ENCODE measurements around the gene TNFAIP8L1. TPM values are rescaled to one million over a fixed set of nuclear protein-coding genes. Genes with fewer than 3 reads are reported as not detected.
"Not testable (repeated sequence)": the region's sequence is repeated elsewhere in the genome, so short reads cannot be mapped to it uniquely, and the experiment has no call there.

Gene TNFAIP8L1
- 8.0 and 10.0 TPM in 2 replicates for total RNA-seq (2014; rRNA removed; shearing (Covaris generic); ENCODE audit: low replicate concordance)

DNA sequence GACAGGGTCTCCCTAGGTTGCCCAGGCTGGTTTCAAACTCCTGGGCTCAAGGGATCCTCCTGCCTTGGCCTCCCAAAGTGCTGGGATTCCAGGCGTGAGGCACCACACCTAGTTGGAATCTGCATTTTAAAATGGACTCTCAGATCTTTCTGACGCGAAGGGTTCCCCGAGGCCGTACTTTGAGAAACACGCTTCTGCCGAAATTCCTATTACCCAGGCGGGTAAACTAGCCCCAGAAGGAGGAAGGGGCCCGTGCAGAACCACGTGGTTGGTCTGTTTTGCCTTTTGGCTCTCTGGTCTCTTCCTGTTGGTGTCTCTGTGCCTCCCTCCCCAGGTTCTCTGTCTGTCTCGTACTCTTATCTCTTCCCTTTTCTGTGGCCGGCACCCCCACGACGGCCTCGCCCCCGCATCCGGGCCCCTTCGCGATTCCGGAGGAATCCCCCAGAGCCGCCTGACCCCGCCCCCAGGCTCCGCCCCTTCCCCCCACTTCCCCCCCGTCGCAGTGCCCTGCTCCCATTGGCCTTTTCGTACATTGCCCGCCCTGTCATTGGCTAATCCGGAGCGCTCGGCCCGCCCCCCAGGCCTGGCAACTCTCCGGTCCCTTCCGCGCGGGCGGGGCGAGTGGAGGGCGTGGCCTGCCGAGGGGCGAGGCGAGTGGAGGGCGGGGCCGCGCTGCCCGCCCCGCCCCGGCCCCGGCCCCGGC lies at the start of gene TNFAIP8L1:
Gene TNFAIP8L1, plus strand, starts transcription at position 689 of the 703 bp plus-strand sequence. CDS start 12,354 bp downstream, outside the sequence.
- DNase-seq (ENCODE audit: low read depth): peak; percentile 92
- in situ Hi-C loops (cut with HindIII; ENCODE audit: low pct_unique_long_range_greater_than_20kb, low sequenced_read_pairs): no loop called here

DNA sequence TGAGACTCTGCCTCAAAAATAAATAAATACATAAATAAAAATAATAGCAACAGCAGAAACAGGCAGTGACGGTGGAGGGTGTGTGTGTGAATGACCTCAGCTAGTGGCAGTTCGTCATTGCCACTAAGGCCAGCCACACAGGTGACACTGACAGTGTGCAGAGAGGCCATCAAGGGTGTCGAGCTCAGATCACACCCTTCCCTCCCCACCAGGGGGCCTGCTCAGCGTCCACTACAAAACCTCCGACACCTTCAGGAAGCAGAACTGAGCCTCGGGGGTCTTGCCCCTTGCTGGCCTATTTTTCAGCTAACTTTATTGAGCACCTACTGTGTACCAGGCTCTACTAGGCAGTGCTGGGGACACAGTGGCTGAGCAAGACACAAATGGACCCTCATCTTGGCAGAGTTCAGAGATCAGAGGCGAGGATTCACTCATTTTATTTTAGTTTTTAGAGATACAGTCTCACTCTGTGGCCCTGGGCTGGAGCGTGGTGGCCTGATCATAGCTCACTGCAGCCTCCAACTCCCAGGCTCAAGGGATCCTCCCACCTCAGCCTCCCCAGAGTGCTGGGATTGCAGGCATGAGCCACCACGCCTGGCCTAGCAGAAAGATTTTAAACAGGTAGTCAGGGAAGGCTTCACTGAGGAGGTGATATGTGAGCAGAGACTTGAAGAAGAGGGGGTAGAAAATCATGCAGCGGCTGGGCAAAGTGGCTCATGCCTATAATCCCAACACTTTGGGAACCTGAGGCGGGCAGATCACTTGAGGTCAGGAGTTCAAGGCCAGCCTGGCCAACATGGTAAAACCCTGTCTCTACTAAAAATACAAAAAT lies 49.5 kb upstream of the TNFAIP8L1 start:
- in situ Hi-C loops (cut with HindIII; ENCODE audit: low pct_unique_long_range_greater_than_20kb, low sequenced_read_pairs): no loop called here

DNA sequence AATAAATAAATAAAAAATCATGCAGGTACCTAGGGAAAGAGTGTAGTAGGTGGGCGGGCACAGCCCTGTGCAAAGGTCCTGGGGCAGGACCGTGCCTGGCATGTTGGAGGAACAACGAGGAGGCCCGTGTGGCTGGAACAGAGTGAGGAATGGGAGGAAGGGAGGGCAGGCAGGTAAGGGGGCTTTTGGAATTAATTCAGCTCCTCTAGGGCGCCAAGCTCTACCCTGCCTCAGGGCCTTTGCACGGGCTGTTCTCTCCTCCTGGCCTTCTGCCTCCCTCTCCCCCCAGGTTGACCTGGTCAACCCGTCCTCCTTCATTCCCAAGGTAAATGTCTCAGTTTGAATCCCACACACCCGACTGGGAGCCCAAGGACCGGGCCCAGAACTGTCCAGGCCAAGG lies 48.8 kb upstream of the TNFAIP8L1 start:
- DNase-seq (ENCODE audit: low read depth): no peak
- in situ Hi-C loops (cut with HindIII; ENCODE audit: low pct_unique_long_range_greater_than_20kb, low sequenced_read_pairs): no loop called here

More for the DNA sequence above, 49.5 kb upstream of the TNFAIP8L1 start:
- peak; percentile 45 for DNase-seq (ENCODE audit: low read depth)

DNA sequence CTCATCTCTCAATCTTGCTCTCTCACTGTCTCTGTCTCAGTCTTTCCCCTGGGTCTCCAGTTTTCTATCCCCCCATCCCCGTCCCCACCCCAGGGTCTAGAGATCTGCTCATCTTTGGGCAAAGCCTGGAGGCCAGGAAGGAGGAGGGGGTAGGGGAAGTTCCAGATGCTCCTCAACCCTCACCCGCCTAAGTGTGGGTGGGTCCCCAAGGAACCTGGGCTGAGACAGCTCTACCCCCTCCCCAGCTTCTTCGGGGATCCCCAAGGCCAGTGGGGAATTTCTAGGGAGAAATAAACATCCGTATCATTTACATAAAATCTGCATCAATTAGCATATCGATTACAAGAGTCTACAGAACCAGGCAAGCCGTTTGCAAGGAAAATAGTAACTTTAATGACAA lies 48.0 kb upstream of the TNFAIP8L1 start:
- in situ Hi-C loops (cut with HindIII; ENCODE audit: low pct_unique_long_range_greater_than_20kb, low sequenced_read_pairs): no loop called here
- DNase-seq (ENCODE audit: low read depth): no peak

DNA sequence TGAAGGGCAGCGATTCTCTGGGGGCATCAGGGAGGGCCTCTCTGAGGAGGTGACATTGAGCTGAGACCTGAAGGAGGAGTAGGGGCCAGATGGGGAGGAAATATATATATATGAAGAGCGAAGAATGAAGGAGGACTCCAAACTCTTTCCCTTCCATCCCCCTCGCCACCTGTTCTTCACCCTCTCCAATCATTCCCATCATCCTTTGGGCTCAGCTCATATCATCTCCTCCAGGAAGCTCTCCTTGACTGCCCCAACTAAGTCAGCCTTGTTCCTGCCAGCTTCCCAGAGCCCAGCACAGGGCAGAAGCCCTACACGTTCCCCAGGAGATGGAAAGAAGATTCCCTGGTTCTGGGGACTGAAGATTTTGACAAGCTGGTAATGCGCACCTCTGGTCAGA lies 46.9 kb upstream of the TNFAIP8L1 start:
- in situ Hi-C loops (cut with HindIII; ENCODE audit: low pct_unique_long_range_greater_than_20kb, low sequenced_read_pairs): no loop called here

DNA sequence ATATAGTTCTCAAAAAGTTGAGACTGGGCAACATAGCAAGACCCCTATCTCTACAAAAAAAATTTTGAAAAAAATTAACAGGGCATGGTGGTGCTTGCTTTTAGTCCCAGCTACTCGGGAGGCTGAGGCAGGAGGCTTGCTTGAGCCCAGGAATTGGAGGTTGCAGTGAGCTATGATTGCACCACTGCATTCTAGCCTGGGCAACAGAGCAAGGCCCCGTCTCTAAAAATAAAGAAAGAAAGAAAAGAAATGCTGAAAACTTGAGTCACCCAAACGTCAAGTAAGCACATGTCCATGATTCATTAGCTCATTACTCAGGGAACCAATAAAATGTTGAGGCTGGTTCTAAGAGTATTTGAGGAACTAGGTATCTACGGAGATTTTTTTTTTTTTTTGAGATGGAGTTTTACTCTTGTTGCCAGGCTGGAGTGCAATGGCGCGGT lies 45.9 kb upstream of the TNFAIP8L1 start:
- DNase-seq (ENCODE audit: low read depth): peak; percentile 80
- in situ Hi-C loops (cut with HindIII; ENCODE audit: low pct_unique_long_range_greater_than_20kb, low sequenced_read_pairs): no loop called here

More for the DNA sequence above, 46.9 kb upstream of the TNFAIP8L1 start:
- no peak for DNase-seq (ENCODE audit: low read depth)

DNA sequence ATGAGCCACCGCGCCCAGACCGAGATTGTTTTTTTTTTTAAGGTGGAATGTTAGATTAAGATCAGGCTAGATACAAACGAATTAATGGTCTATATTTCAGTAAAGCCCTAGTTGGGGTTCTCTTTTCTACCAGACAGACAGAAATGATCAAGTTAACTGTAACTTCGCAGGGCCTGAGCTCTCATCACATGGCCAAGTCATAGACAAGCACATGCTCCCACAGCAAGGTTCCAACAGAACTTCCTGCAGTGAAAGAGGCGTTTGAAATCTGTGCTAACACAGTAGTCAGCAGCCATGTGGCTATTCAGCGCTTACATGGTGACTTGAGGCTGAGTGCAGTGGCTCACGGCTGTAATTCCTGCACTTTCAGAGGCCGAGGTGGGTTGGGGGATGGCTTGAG lies 45.1 kb upstream of the TNFAIP8L1 start:
- in situ Hi-C loops (cut with HindIII; ENCODE audit: low pct_unique_long_range_greater_than_20kb, low sequenced_read_pairs): no loop called here
- no peak for DNase-seq (ENCODE audit: low read depth)

DNA sequence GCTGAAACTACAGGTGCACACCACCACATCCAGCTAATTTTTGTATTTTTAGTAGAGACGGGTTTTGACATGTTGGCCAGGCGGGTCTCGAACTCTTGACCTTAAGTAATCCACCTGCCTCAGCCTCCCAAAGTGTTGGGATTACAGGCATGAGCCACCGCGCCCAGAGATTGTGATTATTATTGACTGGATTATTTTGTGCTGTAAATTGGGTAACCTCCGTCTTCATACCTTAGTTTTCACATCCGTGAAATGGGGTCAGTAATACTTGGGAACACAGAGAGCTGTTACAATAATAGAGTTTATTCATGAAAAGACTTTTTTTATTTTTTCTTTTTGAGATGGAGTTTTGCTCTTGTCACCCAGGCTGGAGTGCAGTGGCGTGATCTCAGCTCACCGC lies 44.2 kb upstream of the TNFAIP8L1 start:
- DNase-seq (ENCODE audit: low read depth); in situ Hi-C loops (cut with HindIII; ENCODE audit: low pct_unique_long_range_greater_than_20kb, low sequenced_read_pairs): not testable (repeated sequence)

DNA sequence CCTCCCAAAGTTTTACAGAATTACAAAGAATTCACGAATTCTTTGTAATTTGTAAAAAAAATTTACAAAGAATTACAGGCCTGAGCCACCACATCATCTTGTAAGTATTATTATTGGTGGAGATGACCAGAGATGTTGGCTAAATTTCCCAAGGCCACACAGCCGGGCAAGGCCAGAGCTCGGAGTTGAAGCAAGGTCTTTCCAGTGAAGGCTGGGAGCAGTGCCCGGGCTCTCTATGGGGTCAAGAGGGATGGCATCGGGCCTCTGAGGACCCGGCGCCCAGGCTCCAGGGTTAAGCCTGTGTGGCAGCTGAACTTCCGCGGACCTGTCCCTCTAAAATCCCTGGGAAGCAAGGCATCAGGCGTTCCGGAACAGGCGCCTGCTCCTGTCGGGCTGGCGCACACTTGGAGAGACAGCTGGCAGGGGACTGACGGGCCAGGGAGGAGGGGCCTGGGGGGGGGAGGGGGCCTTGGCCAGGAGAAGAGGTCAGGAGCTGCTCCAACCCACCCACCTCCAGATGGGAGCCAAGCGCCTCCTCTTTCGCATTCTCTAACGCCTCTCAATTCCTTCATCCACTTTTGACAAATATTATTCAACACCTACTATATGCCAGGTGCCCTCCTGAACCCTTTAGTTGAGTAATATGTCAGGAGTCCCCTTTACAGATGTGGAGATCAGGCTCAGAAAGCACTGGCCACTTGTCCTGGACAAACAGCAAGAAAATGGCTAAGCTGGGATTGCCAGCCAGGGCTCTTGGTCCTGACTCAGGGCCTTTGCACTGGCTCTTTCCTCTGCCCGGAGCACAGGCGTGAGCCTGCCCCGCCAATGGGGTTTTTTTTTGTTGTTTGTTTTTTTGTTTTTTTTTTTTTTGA lies 43.0 kb upstream of the TNFAIP8L1 start:
- in situ Hi-C loops (cut with HindIII; ENCODE audit: low pct_unique_long_range_greater_than_20kb, low sequenced_read_pairs): no loop called here
- no peak for DNase-seq (ENCODE audit: low read depth)

DNA sequence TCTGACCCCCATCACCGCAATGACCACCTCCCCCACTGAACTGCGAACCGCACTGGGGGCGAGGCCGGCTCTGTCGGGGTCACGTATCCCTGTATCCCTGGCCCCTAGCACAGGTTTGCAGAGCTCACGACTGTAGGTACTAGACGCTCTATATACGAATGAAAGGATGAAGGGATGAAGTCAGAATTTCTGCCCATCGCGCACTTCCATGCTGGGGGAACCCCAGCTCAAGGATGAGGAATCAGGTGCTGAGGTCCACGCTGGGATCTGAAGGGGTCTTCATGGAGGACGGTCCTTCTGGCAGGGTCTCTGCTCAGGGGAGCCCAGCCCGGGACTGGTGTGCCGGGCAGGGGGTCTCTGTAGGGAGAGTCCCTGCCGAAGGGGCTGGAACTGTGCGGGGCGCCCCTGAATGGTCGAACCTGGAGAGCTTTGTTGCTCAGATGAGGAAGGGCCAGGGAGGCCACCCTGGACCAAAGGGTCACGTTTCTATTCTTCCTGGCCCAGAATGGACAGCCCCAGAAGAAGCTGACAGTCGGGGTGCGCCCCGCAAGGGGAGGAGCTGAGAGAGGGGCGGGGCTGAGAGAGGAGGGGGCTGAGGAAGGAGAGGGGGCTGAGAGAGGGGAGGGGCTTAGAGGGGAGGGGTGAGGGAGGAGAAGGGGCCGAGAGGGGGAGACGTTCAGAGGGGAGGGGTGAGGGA lies 41.9 kb upstream of the TNFAIP8L1 start:
- in situ Hi-C loops (cut with HindIII; ENCODE audit: low pct_unique_long_range_greater_than_20kb, low sequenced_read_pairs): no loop called here
- no peak for DNase-seq (ENCODE audit: low read depth)

DNA sequence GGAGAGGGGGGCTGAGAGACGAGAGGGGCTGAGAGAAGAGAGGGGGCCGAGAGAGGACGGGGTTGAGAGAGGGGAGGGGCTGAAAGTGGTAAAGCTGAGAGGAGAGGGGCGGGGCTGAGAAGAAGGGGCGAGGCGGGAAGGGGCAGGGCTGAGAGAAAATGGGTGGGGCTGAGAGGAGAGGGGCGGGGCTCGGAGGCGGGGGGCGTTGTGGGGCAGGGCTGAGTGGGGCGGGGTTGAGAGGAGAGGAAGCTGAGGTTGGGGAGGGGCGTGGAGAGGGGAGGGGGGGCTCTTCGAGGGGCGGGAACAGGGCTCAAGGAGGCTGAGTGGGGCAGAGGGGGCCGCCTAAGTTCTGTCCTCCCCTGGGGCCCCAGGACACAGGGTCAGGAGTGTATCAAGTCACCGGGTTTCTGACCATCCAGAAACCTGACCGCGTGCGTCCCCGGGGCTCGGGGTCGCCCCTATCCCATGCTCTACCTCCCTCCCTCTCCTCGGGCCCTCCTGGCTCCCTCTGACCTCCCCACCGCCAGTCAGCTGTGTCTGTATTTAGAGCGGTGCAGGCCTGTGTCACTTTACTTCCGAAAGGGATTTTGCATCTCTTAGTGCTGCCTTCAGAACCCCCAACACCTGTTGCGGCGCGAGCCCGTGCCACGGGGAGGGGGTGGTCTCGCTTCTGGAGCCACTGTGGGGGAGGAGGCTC lies 41.2 kb upstream of the TNFAIP8L1 start:
- in situ Hi-C loops (cut with HindIII; ENCODE audit: low pct_unique_long_range_greater_than_20kb, low sequenced_read_pairs): no loop called here
- peak; percentile 41 for DNase-seq (ENCODE audit: low read depth)

DNA sequence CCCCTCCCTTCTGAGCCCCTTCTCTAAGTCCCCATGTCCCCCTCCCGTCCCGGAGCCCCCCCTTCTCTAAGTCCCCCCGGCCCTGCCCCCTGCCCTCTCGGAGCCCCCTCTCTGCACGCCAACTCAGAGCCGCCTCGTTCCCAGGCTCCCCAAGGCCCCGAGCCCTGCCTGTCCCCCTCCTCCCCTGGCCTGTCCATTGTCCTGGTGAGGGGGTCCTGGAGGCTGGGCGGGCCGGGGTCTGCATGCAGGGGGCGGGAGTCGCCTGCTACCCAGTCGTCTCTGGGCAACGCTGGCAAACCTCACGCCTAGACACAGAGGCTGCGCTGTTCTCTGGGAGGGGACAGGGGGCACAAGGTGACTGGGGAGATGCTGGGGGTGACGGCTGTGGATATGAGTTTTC lies 40.6 kb upstream of the TNFAIP8L1 start:
- no peak for DNase-seq (ENCODE audit: low read depth)
- in situ Hi-C loops (cut with HindIII; ENCODE audit: low pct_unique_long_range_greater_than_20kb, low sequenced_read_pairs): no loop called here

DNA sequence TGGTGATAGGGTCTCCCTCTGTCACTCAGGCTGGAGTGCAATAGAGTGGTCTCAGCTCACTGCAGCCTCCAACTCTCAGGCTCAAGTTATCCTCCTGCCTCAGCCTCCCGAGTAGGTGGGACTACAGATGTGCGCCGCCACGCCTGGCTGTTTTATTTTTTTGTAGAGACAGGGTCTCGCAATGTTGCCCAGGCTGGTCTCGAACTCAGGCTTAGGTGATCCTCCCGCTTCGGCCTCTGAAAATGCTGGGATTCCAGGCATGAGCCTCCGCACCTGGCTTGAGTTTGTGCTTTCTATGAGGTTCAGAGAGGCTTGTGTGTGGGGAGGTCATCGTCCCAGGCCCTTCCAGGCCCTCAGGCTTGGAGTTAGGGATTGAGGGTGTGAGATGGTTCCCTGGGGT lies 39.2 kb upstream of the TNFAIP8L1 start:
- no peak for DNase-seq (ENCODE audit: low read depth)
- in situ Hi-C loops (cut with HindIII; ENCODE audit: low pct_unique_long_range_greater_than_20kb, low sequenced_read_pairs): no loop called here

DNA sequence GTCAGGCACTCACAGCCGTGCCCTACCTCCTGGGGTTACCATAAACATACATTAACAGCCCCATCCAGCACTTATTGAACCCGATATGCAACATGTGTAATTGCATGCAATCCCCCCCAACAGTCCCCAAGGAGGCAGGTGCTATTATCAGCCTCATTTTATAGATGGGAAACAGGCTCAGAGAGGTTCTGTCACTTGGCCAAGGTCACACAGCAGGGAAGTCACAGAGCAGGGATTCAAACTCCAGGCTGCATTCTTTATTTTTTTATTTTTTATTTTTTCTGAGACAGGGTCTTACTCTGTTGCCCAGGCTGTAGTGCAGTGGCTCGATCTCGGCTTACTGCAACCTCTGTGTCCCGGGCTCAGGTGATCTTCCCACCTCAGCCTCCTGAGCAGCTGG lies 38.4 kb upstream of the TNFAIP8L1 start:
- DNase-seq (ENCODE audit: low read depth): no peak
- in situ Hi-C loops (cut with HindIII; ENCODE audit: low pct_unique_long_range_greater_than_20kb, low sequenced_read_pairs): no loop called here

DNA sequence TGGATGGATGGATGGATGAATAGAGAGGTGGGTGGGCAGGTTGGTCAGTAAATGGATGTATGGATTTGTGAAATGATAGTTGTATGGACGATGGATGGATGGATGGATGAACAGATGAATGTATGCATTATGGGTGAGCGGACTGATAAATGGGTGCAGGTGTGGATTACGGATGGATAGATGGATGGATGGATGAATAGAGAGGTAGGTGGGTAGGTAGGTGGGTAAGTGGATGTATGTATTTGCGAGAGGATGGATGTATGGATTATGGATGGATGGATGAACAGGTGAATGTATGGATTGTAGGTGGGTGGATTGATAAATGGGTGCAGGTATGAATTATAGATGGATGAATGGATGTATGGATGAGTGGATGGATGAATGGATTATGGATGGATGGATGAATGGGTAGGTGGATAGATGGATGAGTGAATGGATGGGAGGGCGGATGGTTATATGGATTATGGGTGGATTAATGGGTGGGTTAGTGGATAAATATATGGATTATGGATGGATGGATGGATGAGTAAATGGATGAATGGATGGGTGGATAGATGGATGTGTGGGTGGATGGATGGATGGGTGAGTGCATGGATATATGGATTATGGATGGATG lies 37.0 kb upstream of the TNFAIP8L1 start:
- DNase-seq (ENCODE audit: low read depth): no peak
- in situ Hi-C loops (cut with HindIII; ENCODE audit: low pct_unique_long_range_greater_than_20kb, low sequenced_read_pairs): no loop called here

DNA sequence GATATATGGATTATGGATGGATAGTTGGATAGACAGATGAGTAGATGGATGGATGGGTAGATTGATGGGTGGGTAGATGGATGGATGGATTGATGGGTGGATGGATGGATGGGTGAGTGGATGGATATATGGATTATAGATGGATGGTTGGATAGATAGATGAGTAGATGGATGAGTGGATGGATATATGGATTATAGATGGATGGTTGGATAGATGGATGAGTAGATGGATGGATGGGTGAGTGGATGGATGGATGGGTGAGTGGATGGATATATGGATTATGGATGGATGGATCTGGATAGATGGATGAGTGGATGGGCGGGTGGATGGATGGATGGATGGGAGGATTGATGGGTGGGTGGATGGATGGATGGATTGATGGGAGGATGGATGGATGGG lies 36.4 kb upstream of the TNFAIP8L1 start:
- in situ Hi-C loops (cut with HindIII; ENCODE audit: low pct_unique_long_range_greater_than_20kb, low sequenced_read_pairs): no loop called here
- DNase-seq (ENCODE audit: low read depth): no peak

DNA sequence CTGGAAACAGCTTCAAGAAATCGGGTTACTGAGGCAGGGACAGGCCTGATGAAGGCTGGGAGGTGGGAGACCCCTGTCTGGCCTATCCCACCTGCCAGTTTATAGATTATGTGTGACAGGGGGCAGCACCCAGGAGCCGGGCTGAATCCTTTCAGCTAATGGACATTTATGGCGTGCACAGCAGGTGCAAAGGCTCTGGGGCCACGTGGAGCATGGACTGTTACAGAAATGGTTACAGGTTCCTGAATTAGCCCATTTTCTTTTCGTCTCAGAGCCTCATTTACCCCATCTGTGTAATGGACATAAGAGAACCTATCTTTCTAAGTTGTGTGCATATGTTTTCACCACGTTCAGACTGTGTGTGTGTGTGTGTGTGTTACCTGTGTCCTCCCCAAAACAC lies 34.4 kb upstream of the TNFAIP8L1 start:
- no peak for DNase-seq (ENCODE audit: low read depth)
- in situ Hi-C loops (cut with HindIII; ENCODE audit: low pct_unique_long_range_greater_than_20kb, low sequenced_read_pairs): no loop called here

All from Caki2 (cell line).